Measurements from ENCODE around the gene ABLIM2. TPM values are rescaled to one million over a fixed set of nuclear protein-coding genes. Genes with fewer than 3 reads are reported as not detected.

ABLIM2 gene
- total RNA-seq, 1 donor from 2014 or later, result 5.0 TPM

- no peak for DNase-seq
Observed at GRCh38 chr4:8136529-8136928, 22.1 kb downstream of the ABLIM2 start.

- DNase-seq, result no peak
Observed at GRCh38 chr4:8135666-8136065, 22.9 kb downstream of the ABLIM2 start.

GRCh38 chr4:8133897-8134563 lies 24.6 kb downstream of the ABLIM2 start:
- no peak for DNase-seq

- DNase-seq, result no peak
Observed at GRCh38 chr4:8132947-8133705, 25.5 kb downstream of the ABLIM2 start.

- no peak for DNase-seq
Observed at GRCh38 chr4:8132400-8132799, 26.2 kb downstream of the ABLIM2 start.

- no peak for DNase-seq
Observed at GRCh38 chr4:8131826-8132225, 26.8 kb downstream of the ABLIM2 start.

GRCh38 chr4:8131210-8131609 lies 27.4 kb downstream of the ABLIM2 start:
- no peak for DNase-seq

GRCh38 chr4:8130346-8131066 lies 28.1 kb downstream of the ABLIM2 start:
- no peak for DNase-seq

- no peak for DNase-seq
Observed at GRCh38 chr4:8129785-8130184, 28.8 kb downstream of the ABLIM2 start.

GRCh38 chr4:8129136-8129535 lies 29.5 kb downstream of the ABLIM2 start:
- no peak for DNase-seq

GRCh38 chr4:8128100-8128856 lies 30.3 kb downstream of the ABLIM2 start:
- DNase-seq, result no peak

GRCh38 chr4:8127051-8127826 lies 31.4 kb downstream of the ABLIM2 start:
- no peak for DNase-seq

- DNase-seq, result no peak
Observed at GRCh38 chr4:8126523-8126922, 32.1 kb downstream of the ABLIM2 start.

GRCh38 chr4:8125526-8126056 lies 33.0 kb downstream of the ABLIM2 start:
- DNase-seq, result no peak

- DNase-seq, result no peak
Observed at GRCh38 chr4:8123870-8124269, 34.7 kb downstream of the ABLIM2 start.

- DNase-seq, result no peak
Observed at GRCh38 chr4:8123389-8123788, 35.2 kb downstream of the ABLIM2 start.

GRCh38 chr4:8122746-8123145 lies 35.9 kb downstream of the ABLIM2 start:
- no peak for DNase-seq

GRCh38 chr4:8121292-8122015 lies 37.2 kb downstream of the ABLIM2 start:
- DNase-seq, result no peak

GRCh38 chr4:8120501-8120900 lies 38.1 kb downstream of the ABLIM2 start:
- no peak for DNase-seq

GRCh38 chr4:8119877-8120276 lies 38.7 kb downstream of the ABLIM2 start:
- DNase-seq, result no peak

GRCh38 chr4:8118531-8118930 lies 40.1 kb downstream of the ABLIM2 start:
- DNase-seq, result no peak
